SH-SY5Y (cell line): ENCODE measurements around the gene ADAMTS10.

Experiments used
- GATA2 ChIP-seq: IDR thresholded peaks from 2 replicates; pipeline ENCODE4 v1.6.1; 2011; ENCODE audit warnings: mild to moderate bottlenecking, low read depth, low read length
- GATA3 ChIP-seq: IDR thresholded peaks from 2 replicates; pipeline ENCODE4 v1.6.1; 2011; ENCODE audit warnings: low read depth, mild to moderate bottlenecking, low read length, moderate library complexity

GRCh38 chr19:8631425-8631819 lies 20.9 kb upstream of the ADAMTS10 start:
- TF ChIP-seq GATA2 (no peak), GATA3 (no peak)
